Activated T-cell treated with anti-CD3 and anti-CD28 coated beads for 4 hours (primary cell): Measurements from ENCODE around the gene SLIT1.
"Not testable (repeated sequence)": the region's sequence is repeated elsewhere in the genome, so short reads cannot be mapped to it uniquely, and the experiment has no call there.

Experiments used
- DNase-seq: peaks from one replicate; pipeline ENCODE4 v3.0.0-alpha.2; 2020

The SLIT1 gene

DNA sequence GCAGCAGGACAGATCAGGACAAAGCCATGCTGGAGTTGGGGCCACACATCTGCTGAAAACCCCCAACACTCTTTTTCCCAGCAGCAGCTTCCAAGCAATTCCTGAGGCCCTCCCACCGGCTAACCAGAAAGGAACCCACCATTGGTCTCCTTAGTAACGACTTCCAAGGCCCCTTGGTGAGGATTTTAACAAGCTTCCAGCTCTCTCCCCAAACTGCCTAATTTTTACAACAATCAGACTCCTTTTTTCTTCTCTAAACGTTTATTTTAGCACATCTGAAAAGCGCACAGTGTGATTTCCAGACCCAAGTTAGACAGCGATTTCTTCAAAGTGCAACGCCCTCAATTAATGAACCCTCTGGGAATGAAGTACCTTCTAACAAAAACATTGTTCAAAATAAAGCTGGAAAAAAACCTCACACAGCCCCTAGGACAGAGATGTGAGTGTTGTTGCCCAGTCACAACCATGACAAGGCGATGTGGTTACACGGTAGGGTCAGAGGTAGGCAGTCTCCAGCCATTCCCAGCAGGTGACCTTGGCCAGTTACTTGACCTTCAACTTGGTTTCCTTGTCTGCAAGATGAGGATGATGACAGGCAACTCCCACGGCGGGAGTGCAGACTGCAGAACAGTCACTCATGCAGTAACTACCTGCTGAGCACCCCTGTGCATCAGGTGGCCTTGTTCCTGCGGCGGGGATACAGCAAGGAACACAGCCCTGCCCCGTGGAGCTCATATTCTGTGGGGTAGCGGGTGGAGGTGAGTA lies 82.3 kb downstream of the SLIT1 start:
- DNase-seq: no peak

DNA sequence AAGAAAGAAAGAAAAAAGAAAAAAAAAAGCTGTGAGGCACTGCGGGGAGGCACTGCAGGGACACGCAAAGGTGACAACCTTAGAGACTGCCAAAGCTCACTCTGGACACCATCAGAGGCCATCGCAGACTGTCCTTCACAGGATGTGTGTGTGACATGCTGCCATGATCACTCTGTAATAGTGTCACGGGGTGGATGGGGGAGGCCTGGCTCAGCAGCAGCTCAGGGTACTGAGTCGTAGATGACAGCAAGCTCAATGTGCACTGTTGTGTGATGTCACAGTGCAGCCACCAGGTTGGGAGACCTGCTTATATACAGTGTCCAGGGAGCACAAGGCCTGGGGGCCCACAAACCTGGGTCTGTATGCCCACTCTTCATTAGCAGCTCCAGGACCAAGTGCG lies 83.3 kb downstream of the SLIT1 start:
- DNase-seq: no peak

DNA sequence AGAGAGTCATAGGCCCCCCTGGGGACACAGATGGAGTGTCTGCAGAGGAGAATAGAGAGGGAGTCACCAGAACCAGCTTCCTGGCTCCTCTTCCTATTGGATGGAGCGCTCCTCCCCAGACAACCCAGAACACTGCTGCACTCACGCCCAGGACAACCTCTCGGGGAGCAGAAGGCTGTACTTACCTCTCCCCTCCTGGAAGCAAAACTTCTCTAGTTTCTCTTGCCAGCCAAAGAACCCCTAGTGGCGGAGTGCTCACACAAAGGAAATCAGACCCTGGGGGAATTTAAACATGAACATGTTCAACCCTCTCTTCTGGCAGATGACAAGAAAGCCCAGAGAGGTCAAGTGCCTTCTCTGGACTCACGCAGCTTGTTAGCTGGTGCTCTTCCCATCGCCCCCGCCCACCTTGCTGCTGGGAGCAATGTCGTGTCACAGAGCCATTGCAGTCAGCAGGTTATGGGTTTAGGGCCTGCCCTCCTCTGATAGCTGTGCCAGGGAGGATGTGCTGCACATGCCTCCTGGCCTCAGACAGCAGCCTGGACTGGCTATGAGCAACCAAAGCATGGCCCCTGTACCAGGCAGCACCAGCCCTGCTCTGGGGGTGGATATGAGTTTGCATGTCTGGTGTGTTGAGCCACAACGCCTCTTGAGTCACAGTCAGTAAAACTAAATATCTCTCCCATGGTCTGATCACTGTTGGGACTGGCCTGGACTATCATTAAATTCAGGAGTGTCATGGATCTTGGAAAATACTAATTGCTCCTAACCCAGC lies 84.4 kb downstream of the SLIT1 start:
- no peak for DNase-seq

DNA sequence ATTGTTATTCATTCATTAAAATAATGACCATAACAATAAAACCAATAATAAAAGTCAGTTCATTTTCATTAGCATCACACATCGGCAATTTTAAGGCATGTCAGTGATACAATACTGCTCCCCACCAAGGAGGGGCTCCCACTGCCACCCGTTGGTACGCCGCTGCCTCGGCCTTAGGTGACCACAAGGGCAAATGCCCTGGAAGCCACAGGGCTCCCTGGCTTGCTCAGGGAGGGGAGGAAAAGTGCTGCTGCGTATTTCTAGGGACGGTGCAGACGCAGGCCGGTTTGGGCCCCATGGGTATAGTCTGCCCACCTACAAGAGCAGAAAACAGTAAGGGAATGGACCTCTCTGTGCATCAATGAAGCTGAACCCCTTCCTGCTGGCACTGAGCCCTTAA lies 85.1 kb downstream of the SLIT1 start:
- no peak for DNase-seq

DNA sequence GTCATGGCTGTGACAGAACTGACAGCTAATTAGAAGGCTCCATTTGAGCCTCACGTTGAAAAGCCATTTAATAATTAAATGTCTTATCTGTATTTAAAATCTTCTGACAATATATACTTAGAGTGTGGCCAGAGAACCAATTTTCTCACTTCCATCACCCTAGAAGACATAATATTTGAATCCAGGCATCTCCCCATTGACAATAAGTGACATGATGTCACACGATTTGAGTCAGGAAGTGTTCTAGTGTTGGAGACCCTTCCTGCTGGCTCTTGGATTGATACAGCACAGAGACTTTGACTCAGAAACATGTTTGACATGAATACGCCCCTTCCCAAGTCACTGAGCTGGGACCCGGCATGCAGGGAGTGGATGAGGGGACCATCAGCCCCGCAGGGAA lies 85.9 kb downstream of the SLIT1 start:
- no peak for DNase-seq

DNA sequence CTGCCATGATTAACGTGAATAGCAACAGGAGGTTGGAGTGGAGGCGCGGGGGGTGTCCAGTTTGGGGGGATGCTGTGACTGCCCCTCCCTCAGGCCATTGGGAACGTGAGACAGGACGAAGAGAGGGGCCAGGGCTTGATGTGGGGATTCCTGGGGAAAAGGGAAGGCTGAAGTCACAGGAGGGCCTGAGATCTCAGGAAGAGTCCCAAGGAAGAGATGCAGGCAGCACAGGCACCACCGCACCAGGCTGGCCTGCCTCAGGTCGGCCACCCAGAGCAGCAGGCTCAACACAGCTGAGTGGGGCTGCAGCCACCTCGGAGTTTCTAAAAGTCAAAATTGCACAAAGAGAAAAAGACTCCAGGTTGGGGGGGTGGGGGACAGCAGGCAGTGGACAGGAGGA lies 86.7 kb downstream of the SLIT1 start:
- no peak for DNase-seq

DNA sequence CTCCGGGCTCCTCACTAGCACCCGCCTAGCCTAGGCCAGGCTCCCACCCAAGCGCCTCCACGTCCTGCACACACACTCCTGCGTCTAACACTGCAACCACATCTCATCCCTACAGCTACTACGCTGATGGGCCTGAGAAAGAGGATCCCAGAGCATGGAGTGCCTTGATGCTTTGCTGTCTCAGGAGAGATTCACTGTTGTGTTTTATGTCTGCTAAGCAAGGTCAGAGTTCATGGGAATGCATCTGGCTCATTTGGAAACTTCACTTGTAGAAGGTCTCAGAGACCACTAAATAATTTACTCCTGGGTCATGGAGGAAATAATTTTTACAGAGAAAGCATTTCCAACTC lies 88.7 kb downstream of the SLIT1 start:
- DNase-seq: no peak

DNA sequence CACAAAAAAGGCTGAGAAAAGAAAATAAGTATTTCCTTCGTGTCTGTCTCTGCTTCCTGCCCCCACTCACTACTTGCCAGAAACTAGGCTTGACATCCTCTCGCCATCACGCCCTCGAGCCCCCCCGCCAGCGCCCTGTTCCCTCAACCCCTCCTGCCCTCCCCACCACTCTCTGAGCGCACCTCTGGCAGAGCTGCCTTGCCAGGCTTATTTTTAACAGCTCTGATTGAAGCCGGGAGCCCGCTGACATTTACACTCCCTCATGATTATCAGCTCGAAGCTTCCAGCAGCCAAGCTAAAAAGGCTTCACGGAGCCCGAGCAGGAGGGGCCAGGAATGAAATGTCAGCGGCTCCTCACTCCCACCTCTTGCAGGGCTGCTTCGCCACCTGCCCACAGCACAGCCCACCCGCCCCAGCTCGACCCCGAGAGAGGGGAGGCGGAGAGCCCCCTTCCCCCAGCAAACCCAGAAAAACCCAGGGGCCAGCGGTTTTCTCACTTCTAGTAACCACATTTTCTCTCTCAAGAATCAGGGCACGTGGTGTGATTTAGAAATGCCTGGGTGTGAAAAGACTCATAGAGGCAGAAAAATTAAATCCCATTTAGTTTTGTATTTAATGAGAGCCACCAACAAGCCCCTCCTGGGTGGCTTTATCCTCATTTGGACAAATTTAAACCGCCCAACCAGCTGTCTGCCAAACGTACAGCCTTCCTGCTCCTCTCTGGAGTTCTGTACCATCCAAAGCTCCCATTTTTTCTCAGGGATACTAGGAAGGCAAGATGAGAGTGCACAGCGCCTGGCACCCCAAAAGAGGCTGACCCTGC lies 89.3 kb downstream of the SLIT1 start:
- DNase-seq: no peak

DNA sequence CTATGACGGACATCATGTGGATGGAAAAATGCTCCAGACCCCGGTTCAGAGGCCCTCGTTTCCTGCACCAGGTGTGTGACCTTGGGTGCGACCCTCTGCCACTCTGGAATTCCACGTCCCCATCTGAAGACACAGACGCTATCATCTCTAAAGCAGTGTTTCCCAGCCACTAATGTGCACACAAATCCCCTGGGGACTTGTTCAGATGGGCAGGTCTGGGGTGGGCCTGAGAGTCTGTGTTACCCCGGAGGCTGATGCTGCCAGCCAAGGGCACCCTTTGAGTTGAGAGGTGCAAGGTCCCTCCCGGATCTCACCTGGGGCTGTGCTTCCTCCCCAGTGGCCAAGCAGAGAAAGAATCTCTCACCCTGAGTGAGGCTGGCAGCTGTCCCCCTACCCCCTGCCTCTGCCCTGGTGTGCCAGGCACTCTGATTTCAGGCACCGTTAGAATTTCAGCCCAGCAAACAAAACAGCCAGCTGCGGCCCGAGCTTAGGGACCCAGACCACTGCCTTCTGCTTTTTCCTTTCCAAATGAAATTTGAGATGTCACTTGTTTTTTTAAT lies 90.0 kb downstream of the SLIT1 start:
- no peak for DNase-seq

DNA sequence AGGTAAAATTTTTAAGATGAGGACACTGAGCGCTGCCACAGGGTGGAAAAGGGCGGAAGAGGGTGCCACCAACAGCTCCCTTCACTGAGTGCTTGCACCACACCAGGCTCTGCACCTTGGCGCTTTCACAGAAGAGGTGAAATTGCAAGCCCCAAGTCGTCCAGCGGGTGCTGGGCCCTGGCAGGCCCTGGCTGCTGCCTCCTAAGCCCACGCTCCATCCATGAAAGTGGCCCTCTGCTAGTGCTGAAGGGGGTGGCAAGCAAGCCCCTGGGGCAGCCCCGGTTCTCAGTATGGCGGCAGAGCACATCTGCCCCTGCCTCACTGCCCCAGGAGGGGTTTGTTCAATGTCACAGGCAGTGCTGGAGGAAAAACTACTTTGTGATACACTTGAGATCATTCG lies 95.1 kb downstream of the SLIT1 start:
- no peak for DNase-seq

DNA sequence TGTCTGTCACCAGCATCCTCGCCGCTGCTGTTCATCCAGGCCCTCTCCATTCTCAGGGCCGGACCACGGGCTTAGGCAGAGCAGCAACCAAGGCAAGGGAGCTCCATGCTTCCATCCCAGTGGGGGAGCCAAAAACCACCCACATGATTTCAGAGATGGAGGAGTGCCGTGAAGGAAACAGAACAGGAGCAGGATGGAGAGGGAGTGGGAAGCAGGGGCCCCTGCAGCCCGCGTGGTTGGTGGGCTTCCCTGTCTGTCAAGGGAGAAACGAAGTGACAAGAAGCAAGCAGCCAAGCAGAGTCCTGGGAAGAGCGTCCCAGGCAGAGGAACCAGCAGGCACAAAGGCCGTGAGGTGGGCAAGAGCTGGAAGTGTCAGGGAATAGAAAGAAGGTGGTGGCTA lies 95.7 kb downstream of the SLIT1 start:
- no peak for DNase-seq

DNA sequence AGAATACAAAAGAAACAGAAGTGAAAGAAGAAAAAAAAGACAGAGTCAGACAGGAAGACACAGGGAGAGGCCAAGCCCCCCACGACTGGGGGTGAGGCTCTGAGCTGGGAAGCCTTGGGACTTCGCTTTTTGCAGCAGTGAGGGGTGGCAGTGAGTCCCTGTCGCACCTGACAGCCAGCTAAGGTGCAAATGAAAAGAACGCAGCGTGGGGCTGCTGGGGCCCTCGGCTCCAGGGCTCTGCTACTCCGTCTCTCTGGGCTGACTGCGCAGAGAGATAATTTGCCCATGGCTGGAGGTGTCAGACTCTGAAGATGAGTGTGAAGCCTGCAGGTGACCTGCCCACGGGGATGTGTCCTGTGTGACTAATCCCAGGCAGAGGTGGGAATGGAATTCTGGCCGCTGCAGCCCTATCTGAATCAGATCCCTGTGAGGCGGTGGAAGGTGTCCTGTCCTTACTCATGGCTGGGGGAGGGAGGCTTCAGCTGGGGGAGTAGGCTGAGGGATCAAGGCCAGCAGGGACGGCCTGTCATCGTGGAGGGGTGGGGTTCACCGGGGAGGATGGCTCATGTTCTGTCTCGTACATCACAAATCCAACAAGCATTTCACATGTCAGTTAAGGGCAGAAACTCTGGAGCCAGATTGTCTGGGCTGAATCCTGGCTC lies 96.4 kb downstream of the SLIT1 start:
- DNase-seq: no peak

DNA sequence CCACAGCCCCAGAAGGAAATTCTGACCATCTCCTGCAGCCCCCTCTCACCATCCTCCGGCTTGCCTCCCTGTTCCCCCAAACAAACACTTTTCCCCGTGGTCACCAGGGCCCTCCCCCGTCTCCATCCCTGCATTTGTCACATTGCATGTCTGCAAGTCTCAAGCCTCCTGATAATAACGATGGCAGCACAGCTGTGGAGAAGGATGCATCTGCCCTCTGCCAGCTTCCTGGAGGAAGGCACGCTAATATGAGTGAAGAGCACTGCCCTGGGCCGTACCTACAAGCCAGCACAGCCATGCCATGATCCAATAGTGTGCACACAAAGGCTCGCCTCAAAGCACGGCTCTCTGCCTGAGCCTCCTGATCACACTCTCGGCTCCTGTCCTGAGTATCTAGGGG lies 98.5 kb downstream of the SLIT1 start:
- DNase-seq: no peak

DNA sequence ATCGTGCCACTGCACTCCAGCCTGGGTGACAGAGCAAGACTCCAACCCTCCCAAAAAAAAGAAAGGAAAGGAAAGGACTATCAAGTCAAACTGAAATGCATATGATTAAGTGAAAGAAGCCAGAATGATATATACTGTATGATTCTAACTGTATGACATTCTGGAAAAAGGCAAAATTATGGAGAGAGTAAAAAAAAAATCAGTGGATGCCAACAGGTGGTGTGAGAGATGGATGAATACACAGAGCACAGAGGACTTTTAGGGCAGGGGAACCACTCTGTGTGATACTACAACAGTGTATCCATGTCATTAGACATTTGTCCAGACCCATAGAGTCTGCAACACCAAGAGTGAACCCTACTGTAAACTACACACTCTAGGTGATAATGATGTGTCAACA lies 99.2 kb downstream of the SLIT1 start:
- DNase-seq: no peak

DNA sequence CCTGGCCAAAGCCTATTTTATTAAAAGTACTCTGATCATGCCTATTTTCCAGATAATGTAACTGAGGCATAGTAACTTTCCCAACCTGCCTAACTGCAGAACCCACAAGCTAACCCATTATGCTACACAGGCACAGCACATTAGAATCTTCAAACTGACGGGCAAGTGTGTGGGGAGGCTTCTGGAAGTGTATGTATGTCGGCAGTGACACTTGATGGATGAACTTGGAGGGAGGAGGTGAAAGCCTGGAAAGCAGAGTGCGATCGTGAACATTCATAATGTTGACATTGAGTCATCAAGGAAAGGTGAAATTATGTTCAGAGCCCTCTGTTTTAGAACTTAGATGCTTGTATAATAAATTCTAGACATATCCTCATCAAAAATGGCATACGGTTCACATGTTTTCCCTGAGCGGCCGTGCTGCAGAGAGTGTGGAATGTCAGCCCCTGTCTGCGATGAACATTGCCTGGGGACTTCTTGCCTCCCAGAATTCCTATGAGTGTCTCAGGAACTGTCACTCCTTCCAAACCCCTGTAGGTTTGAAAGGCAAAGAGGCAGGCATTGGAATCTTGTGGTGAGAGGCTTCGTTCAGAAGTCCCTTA lies 102.4 kb downstream of the SLIT1 start:
- DNase-seq: no peak

DNA sequence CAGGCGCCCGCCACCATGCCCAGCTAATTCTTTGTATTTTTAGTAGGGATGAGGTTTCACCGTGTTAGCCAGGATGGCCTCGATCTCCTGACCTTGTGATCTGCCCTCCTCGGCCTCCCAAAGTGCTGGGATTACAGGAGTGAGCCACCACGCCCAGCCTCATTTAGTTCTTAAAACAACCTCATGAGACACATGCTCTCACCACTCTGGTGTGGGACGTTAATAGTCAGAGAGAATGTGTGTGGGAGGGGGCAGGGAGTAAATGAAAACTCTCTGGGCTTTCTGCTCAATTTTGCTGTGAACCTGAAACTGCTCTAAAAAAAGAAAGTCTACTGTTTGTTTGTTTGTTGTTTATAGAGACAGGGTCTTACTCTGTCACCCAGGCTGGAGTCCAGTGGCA lies 103.2 kb downstream of the SLIT1 start:
- not testable (repeated sequence) for DNase-seq

DNA sequence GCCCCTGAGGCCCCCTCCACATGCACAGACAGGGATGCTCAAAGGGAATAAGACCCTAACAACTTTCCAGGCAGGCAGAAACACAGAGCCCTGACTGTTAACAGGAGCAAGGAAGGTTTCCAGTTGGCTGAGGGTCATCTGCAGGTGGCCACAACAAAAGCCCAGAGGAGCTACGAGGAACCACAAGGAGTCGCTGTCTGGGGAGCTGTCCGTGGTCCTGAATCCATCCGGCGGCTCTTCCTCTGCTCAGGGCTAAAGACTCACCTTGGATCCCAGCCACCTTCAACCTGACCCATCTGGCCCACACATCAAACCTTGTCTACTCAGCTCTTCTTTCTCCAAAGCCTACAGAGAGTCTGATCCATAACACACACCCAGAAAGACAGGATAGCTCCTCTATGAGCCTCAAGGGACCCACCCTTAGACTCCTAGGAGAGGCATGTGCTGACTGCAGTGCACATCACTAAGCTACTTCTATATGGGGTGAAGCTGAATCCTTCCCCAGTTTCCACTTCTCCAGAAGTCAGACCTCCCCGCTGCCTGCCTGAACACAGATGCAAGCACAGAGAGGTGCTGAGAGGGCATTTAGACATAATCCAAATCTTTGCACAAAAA lies 104.0 kb downstream of the SLIT1 start:
- peak; percentile 12 for DNase-seq

DNA sequence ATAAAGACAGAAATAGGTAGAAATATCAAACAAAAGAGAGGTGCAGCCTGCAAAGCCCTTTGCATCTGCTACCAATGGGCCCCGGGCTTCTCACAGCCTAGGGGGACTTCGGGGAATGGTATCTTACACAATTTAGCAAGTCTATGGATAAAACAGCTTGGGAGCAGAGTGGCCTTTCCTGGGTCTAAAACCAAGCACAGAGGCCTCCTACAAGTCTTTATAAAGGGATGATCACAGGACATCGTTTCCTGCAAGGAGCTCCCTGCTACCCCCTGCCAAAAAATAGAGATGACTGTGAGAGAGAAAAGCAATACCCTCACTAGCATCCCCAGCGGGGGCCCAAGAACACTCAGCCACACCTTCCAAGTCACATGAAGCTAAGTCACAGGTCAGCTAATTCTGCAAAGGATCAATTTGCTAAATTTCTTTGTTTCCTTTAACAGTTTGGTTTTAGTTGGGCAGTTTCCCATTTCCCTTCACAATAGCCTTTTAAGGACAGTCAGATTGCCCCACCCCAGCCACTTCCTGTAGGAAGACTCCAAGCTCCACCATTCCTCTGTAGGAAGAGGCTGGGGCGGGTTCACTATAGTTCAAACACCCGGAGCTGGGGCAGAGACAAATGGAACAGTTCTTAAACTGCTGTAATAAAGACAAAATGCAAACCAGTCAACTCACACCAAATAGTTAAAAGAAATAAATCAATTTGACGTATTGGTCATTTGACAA lies 105.5 kb downstream of the SLIT1 start:
- DNase-seq: no peak

DNA sequence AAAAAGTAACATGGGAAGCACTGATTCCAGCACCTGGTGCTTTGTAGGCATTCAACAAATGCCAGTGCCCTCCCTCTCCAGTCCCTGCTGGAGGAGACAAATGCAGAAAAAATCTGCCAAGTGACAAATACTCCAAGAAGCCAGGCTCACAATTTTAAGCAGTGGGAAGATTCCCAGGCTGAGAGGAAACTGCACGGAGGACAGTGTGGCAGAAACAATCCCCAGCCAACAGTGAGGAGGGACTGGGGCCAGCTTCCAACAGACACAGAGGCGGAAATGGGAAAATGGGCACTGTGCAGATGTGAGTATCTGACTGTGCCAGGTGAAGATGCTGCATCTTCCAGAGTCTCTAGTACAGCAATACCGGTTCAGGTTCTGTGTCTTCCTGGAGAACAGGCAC lies 106.3 kb downstream of the SLIT1 start:
- no peak for DNase-seq

DNA sequence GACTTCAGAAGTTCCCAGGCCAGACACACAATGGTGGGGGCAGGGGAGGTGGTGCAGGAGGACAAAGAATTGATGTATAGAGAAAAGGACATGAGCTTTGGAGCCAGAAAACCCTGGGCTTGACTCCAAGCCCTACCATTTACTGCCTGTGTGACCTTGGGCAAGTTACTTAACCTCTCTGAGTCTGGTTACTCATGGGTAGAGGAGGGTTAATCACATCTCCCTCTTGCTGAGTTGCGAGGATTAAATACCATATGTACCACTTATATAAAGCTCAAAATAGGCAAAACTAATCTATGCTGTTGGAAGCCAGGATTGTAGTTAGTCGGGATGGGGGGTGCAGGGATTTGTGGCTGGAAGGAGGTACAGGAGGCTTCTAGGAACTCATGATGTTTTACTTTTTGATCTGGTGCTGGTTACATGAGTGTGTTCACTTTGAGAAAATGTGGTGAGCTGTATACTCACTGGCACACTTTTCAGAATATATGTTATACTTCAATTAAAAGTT lies 106.8 kb downstream of the SLIT1 start:
- no peak for DNase-seq
